ENCODE measurements around the gene MYBL2. TPM values are rescaled to one million over a fixed set of nuclear protein-coding genes. Genes with fewer than 3 reads are reported as not detected.

MYBL2 gene
- total RNA-seq, 2 donors from 2014 or later, result 139 to 182 TPM

DNA sequence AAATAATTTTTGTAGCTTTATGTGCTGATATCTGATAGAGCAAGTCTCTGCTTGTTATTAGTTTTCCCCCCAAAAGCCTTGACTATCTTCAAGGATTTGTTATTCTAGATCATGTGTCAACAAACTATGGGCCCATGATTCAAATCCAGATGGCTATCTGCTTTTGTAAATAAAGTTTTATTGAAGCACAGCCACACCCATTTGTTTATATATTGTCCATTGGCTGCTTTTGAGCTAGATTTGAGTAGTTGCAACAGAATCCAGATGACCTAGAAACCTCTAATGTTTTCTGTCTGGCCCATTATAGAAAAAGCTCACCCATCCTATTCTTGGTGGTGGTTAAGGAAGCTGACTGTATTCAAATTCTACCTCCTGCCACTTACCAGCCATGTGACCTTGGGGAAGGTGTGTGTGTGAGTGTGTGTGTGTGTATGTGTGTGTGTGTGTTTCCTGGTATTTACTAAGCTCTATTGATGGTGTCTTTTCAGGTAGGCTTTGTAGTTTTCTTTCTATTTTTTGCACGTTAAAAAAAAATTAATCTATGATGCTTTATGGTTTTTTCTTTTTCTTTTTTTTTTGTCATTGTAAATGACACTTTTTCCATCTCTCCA lies 61.2 kb downstream of the MYBL2 start:
- no peak overlapping the region for H3K4me3 ChIP-seq (ENCODE audit: low read length)
- no CpG with 5 or more reads among the region's 1 CpG for WGBS, 2 experiments (ENCODE audit: insufficient coverage in 1 of 2, insufficient read length in 1 of 2)
- peaks cover 7% of the 10 kb centered on the region for H3K4me1 ChIP-seq (ENCODE audit: control insufficient read depth, insufficient read depth, low read length)
- H3K27me3 ChIP-seq (ENCODE audit: control insufficient read depth, insufficient read depth, low read length, poor library complexity, severe bottlenecking), result no peaks in the 10 kb centered on the region
- no peak overlapping the region for H3K9ac ChIP-seq (ENCODE audit: extremely low read depth, low read length, poor library complexity, severe bottlenecking)
- no peak overlapping the region for H3K4me3 Mint-ChIP-seq
- no peak for DNase-seq
- no peaks in the 10 kb centered on the region for H3K36me3 Mint-ChIP-seq (ENCODE audit: low read depth)
- H3K36me3 ChIP-seq (ENCODE audit: control insufficient read depth, insufficient read depth, low read length), result no peaks in the 10 kb centered on the region
- H3K27ac Mint-ChIP-seq, result no peak overlapping the region
- peaks cover 2% of the 10 kb centered on the region for H3K9me3 Mint-ChIP-seq
- TF ChIP-seq CTCF (conservative IDR thresholded peaks at IDR 0.05), result no peak
- peaks cover 2% of the 10 kb centered on the region for H3K27me3 Mint-ChIP-seq (ENCODE audit: insufficient read depth)
- H3K27ac ChIP-seq (ENCODE audit: low read depth, low read length), result no peak overlapping the region
- peaks cover 25% of the 10 kb centered on the region for H3K4me1 Mint-ChIP-seq
- H3K9me3 ChIP-seq (ENCODE audit: control insufficient read depth, low read length), result no peaks in the 10 kb centered on the region

- no peaks in the 10 kb centered on the region for H3K36me3 ChIP-seq (ENCODE audit: control insufficient read depth, insufficient read depth, low read length)
- no peak overlapping the region for H3K27ac Mint-ChIP-seq
- peaks cover 31% of the 10 kb centered on the region for H3K4me1 Mint-ChIP-seq
- no peak overlapping the region for H3K27ac ChIP-seq (ENCODE audit: low read depth, low read length)
- no peak for DNase-seq
- peaks cover 2% of the 10 kb centered on the region for H3K9me3 Mint-ChIP-seq
- H3K4me1 ChIP-seq (ENCODE audit: control insufficient read depth, insufficient read depth, low read length), result peaks cover 10% of the 10 kb centered on the region
- no peaks in the 10 kb centered on the region for H3K36me3 Mint-ChIP-seq (ENCODE audit: low read depth)
- no peak overlapping the region for H3K4me3 Mint-ChIP-seq
- no peaks in the 10 kb centered on the region for H3K9me3 ChIP-seq (ENCODE audit: control insufficient read depth, low read length)
- TF ChIP-seq CTCF (conservative IDR thresholded peaks at IDR 0.05), result no peak
- 96 to 100% methylated on average over 2 to 7 of the region's 7 CpGs for WGBS, 2 experiments (ENCODE audit: insufficient coverage in 1 of 2, insufficient read length in 1 of 2)
- H3K27me3 Mint-ChIP-seq (ENCODE audit: insufficient read depth), result peaks cover 2% of the 10 kb centered on the region
- H3K4me3 ChIP-seq (ENCODE audit: low read length), result no peak overlapping the region
- no peak overlapping the region for H3K9ac ChIP-seq (ENCODE audit: extremely low read depth, low read length, poor library complexity, severe bottlenecking)
- H3K27me3 ChIP-seq (ENCODE audit: control insufficient read depth, insufficient read depth, low read length, poor library complexity, severe bottlenecking), result no peaks in the 10 kb centered on the region
Observed at GRCh38 chr20:43728686-43729255, 61.9 kb downstream of the MYBL2 start.

DNA sequence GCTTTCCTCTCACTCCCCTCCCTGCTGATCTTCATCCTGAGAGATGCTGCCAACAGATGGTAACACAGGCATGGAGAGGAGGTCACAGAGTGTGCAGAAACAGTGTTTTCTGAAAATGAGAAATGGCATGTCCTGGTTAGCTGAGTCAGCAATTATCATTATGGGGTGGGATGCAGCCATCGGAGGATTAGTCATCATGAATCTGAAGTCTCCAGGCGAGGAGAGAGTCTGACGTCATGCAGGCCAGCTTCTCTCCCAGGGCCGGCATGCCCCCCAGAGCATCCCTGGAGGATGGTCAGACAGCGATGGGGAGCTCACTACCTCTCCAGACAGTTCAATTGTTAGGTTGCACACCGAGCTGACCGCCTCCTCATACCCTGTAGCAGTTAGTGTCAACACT lies 64.6 kb downstream of the MYBL2 start:
- no peak for TF ChIP-seq CTCF (conservative IDR thresholded peaks at IDR 0.05)
- H3K9me3 ChIP-seq (ENCODE audit: control insufficient read depth, low read length), result no peaks in the 10 kb centered on the region
- H3K27me3 Mint-ChIP-seq (ENCODE audit: insufficient read depth), result peaks cover 2% of the 10 kb centered on the region
- DNase-seq, result no peak
- H3K27ac Mint-ChIP-seq, result peak overlapping the region; percentile 23
- no peak overlapping the region for H3K4me3 ChIP-seq (ENCODE audit: low read length)
- H3K27ac ChIP-seq (ENCODE audit: low read depth, low read length), result no peak overlapping the region
- H3K9me3 Mint-ChIP-seq, result peaks cover 2% of the 10 kb centered on the region
- no peaks in the 10 kb centered on the region for H3K36me3 Mint-ChIP-seq (ENCODE audit: low read depth)
- peaks cover 12% of the 10 kb centered on the region for H3K4me1 ChIP-seq (ENCODE audit: control insufficient read depth, insufficient read depth, low read length)
- no peak overlapping the region for H3K4me3 Mint-ChIP-seq
- no peaks in the 10 kb centered on the region for H3K27me3 ChIP-seq (ENCODE audit: control insufficient read depth, insufficient read depth, low read length, poor library complexity, severe bottlenecking)
- WGBS, 2 experiments (ENCODE audit: insufficient coverage in 1 of 2, insufficient read length in 1 of 2), result 89% methylated on average over 7 of the region's 7 CpGs
- no peak overlapping the region for H3K9ac ChIP-seq (ENCODE audit: extremely low read depth, low read length, poor library complexity, severe bottlenecking)
- no peaks in the 10 kb centered on the region for H3K36me3 ChIP-seq (ENCODE audit: control insufficient read depth, insufficient read depth, low read length)
- H3K4me1 Mint-ChIP-seq, result peaks cover 34% of the 10 kb centered on the region

All from endodermal cell (in vitro differentiated cells).